SH-SY5Y (cell line): ENCODE data around the gene PHLPP1.

Source experiments
- GATA2 ChIP-seq: IDR thresholded peaks from 2 replicates; pipeline ENCODE4 v1.6.1; 2011; ENCODE audit warnings: mild to moderate bottlenecking, low read depth, low read length
- GATA3 ChIP-seq: IDR thresholded peaks from 2 replicates; pipeline ENCODE4 v1.6.1; 2011; ENCODE audit warnings: low read depth, mild to moderate bottlenecking, low read length, moderate library complexity

GRCh38 chr18:62721839-62722795 is 6.8 kb downstream of the PHLPP1 start:
- TF ChIP-seq GATA2 (no peak), GATA3 (no peak)
